Central memory CD4-positive, alpha-beta T cell (primary cell): ENCODE results near the gene SYNE4.
"Not testable (repeated sequence)": the region's sequence is repeated elsewhere in the genome, so short reads cannot be mapped to it uniquely, and the experiment has no call there.

Experiments used
- DNase-seq: peaks from one replicate; pipeline ENCODE4 v3.0.0; 2022

Gene SYNE4

GRCh38 chr19:35988824-35989223 lies 19.8 kb downstream of the SYNE4 start:
- no peak for DNase-seq

GRCh38 chr19:35987571-35987896 lies 21.1 kb downstream of the SYNE4 start:
- DNase-seq = no peak

- DNase-seq = no peak
These were observed 21.7 kb downstream of the SYNE4 start for GRCh38 chr19:35986664-35987570.

GRCh38 chr19:35986111-35986510 lies 22.5 kb downstream of the SYNE4 start:
- no peak for DNase-seq

- no peak for DNase-seq
These were observed 25.4 kb downstream of the SYNE4 start for GRCh38 chr19:35983177-35983576.

GRCh38 chr19:35980997-35981396 lies 27.6 kb downstream of the SYNE4 start:
- DNase-seq = not testable (repeated sequence)

GRCh38 chr19:35978832-35979365 lies 29.7 kb downstream of the SYNE4 start:
- no peak for DNase-seq

- no peak for DNase-seq
These were observed 30.3 kb downstream of the SYNE4 start for GRCh38 chr19:35978271-35978670.

GRCh38 chr19:35977446-35978222 lies 31.0 kb downstream of the SYNE4 start:
- no peak for DNase-seq

GRCh38 chr19:35975608-35976214 lies 32.9 kb downstream of the SYNE4 start:
- DNase-seq = no peak

GRCh38 chr19:35973487-35973886 lies 35.1 kb downstream of the SYNE4 start:
- no peak for DNase-seq

GRCh38 chr19:35966771-35967170 lies 41.8 kb downstream of the SYNE4 start:
- DNase-seq = no peak

GRCh38 chr19:35963514-35963913 lies 45.1 kb downstream of the SYNE4 start:
- DNase-seq = peak; percentile 17

GRCh38 chr19:35960432-35960972 lies 48.1 kb downstream of the SYNE4 start:
- no peak for DNase-seq

GRCh38 chr19:35959968-35960320 lies 48.7 kb downstream of the SYNE4 start:
- DNase-seq = no peak

- peak; percentile 85 for DNase-seq
These were observed 49.3 kb downstream of the SYNE4 start for GRCh38 chr19:35959040-35959967.

GRCh38 chr19:35958660-35959039 lies 50.0 kb downstream of the SYNE4 start:
- no peak for DNase-seq

- DNase-seq = not testable (repeated sequence)
These were observed 51.2 kb downstream of the SYNE4 start for GRCh38 chr19:35957411-35957810.

- no peak for DNase-seq
These were observed 52.6 kb downstream of the SYNE4 start for GRCh38 chr19:35955881-35956634.
